ENCODE results near the gene TCF4. TPM values are rescaled to one million over a fixed set of nuclear protein-coding genes. Genes with fewer than 3 reads are reported as not detected.
A peak's percentile ranks its signal among the peaks of the same experiment; 100 is the strongest.

The TCF4 gene
- total RNA-seq, 1 donor: 84.6 TPM

DNA sequence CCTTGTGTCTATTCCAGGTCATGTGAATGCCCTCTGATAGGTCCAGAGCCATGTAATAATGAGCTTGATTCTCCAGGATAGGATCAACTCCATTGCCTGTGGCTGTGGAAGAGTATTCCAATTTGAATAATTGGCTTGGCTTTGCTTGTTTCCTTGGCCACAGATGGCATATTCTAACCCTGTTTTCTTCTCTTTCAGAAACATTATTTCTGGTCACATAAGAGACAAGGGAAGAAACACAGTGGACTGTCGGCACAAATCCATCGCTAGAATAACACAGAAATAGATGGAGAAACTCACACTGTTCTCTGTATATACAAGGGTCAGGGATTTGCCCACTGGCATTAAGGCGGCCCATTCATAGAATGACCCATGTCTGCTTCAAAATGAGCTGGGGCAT lies 350.3 kb downstream of the TCF4 start:
- no peak overlapping the region for H3K4me3 ChIP-seq (ENCODE audit: low read depth, low read length)
- TF ChIP-seq CTCF (IDR thresholded peaks at IDR 0.05; ENCODE audit: insufficient read depth, low read depth, low read length): no peak
- no peak for DNase-seq (ENCODE audit: low read depth)

DNA sequence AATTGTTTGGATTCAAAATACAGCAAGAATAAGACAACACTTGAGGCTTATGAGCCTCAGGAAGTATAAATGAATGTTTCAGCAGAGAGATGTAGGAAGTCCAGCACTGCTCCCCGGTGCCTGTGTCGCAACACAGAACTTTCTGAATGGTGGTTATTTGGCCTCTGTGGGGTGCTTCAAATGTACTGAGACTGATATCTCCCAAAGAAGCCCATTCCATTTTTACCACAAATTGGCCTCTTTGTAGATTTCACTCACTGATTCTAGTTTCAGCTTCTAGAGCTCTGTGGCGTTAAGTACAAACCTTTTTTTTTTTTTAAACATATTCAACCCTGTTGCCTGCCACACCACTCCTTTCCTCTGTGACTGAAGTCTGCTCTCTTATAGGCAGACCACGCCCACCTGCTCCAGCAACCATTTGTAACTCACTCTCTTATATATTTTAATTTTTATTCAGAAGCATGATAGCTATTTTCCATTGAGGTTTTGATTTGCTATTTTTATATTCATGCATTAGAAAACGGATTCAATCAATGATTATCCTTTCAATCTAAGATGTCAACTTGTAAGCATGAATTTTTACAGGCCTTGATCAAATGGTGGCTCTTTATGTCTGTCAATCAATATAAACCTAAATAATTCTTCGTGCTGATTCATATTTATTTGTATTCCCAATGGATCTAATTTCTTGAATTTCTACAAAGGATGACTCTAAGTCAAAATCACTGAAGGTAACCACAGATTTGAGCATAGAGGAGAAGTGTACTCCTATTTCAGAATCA lies 351.7 kb downstream of the TCF4 start:
- no peak overlapping the region for H3K4me3 ChIP-seq (ENCODE audit: low read depth, low read length)
- peak; percentile 79 for DNase-seq (ENCODE audit: low read depth)
- TF ChIP-seq CTCF (IDR thresholded peaks at IDR 0.05; ENCODE audit: insufficient read depth, low read depth, low read length): no peak

DNA sequence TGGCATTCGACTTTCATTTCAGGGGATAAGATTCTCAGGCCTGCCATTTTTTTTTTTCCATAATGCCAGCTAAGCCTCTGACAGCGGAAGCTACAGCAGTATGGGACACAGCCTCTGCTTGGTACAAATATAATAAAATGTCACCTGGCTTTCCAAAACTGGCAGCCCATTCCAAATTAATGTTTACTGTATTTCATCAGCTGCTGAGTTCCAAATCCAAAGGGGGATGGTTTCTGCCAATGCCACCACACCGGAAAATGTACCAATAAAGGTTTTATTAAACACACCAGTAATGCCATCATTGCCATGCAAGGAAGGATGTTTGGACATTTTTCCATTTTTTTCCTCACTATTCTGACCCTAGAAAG lies 352.9 kb downstream of the TCF4 start:
- no peak for TF ChIP-seq CTCF (IDR thresholded peaks at IDR 0.05; ENCODE audit: insufficient read depth, low read depth, low read length)
- DNase-seq (ENCODE audit: low read depth): no peak
- no peak overlapping the region for H3K4me3 ChIP-seq (ENCODE audit: low read depth, low read length)

DNA sequence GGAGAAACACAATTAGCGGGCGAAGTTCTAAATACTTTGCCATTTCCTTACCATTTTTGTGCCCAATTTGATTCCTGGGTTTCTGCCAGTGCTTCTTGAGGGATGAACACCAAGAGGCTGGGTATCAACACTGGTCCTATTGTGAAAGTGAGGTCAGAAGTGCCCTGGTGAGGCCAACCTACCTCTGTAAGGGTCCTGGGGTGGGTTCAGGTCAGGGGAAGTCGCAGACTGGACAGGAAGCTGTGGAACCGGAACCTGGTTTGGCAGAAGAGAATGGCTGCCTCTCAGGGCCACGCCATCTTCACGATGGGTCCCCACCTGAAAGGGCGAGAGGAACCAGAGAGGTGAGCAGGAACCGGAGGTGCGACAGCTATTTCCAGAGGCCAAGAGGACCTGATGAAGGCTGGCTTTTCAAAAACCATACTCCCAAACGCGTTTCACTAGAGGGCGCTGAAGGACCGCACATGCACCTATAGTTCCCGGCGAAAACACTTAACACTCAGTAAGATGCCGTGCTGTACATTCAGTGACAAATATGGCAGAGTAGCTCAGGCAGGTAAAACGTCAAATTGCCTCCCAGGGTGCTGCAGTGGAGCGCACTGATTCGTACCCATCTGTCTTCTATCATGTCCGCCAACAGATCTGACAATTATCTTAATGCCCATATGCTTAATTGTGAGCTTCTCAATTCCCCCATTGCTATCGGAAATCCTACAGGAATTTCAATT lies 353.5 kb downstream of the TCF4 start:
- H3K4me3 ChIP-seq (ENCODE audit: low read depth, low read length): no peak overlapping the region
- TF ChIP-seq CTCF (IDR thresholded peaks at IDR 0.05; ENCODE audit: insufficient read depth, low read depth, low read length): peak; percentile 85
- peak; percentile 85 for DNase-seq (ENCODE audit: low read depth)

DNA sequence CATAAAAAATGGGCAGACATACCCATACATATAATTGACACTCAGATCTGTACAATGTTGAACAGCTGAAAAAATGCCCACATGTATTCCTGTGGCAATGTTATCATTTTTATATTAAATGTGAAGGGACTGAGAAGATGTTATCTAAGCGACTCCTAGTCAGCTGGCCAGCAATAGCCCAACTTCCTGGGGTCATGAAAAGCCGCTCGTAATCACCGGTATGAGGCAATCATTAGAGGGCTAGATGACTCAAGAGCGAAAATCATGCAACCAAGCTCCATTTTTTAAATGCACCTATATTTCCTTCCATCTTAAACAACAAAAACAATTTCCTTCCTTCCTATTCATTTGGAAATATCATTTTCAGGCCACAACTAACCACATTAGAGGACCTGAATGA lies 354.1 kb downstream of the TCF4 start:
- peak; percentile 70 for DNase-seq (ENCODE audit: low read depth)
- TF ChIP-seq CTCF (IDR thresholded peaks at IDR 0.05; ENCODE audit: insufficient read depth, low read depth, low read length): no peak
- no peak overlapping the region for H3K4me3 ChIP-seq (ENCODE audit: low read depth, low read length)

- no peak overlapping the region for H3K4me3 ChIP-seq (ENCODE audit: low read depth, low read length)
- no peak for TF ChIP-seq CTCF (IDR thresholded peaks at IDR 0.05; ENCODE audit: insufficient read depth, low read depth, low read length)
- DNase-seq (ENCODE audit: low read depth): no peak
These were observed 355.5 kb downstream of the TCF4 start for GRCh38 chr18:55232506-55232905.
